SH-SY5Y (cell line): ENCODE measurements around the gene UBL5.

ENCODE experiments used
- GATA2 ChIP-seq: IDR thresholded peaks from 2 replicates; pipeline ENCODE4 v1.6.1; 2011; ENCODE audit warnings: mild to moderate bottlenecking, low read depth, low read length
- GATA3 ChIP-seq: IDR thresholded peaks from 2 replicates; pipeline ENCODE4 v1.6.1; 2011; ENCODE audit warnings: low read depth, mild to moderate bottlenecking, low read length, moderate library complexity

DNA sequence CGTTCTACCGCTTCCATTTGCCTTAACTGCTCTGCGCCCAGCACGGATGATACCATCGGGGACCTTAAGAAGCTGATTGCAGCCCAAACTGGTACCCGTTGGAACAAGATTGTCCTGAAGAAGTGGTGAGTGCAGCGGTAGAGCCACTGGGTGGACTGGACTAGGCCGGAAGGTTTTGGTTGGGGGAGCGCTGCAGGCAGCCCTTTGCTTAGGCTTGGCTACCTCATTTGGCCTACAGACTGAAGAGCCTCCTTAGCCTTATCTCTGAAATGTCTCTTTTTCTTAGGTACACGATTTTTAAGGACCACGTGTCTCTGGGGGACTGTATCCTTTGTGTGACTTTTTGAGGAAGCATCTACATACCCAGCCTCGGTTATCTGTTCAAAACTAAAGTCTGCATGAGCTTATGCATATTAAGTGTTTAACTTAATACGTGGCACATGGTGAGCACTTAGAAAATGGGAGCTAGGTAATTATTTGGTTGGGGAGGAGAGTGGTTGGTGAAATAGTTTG is 889 bp downstream of the UBL5 start:
- no peak for TF ChIP-seq GATA3
- TF ChIP-seq GATA2, result no peak
